GM13976 (cell line): ENCODE results near the gene KLHL29.

ENCODE experiments used
- DNase-seq: peaks from one replicate; pipeline ENCODE4 v3.0.0; 2012; ENCODE audit warnings: low spot score
- in situ Hi-C: fragments of 300-500 bp; cut with MboI; formaldehyde crosslinking; loops from one replicate; pipeline ENCODE4 v1.12.0; 2022; ENCODE audit warnings: low sequenced_read_pairs, mixed read lengths, inconsistent platforms; ENCODE audit not compliant: unreplicated experiment
- TF ChIP-seq, protein P1 (sequence below): IDR thresholded peaks from 2 replicates; pipeline ENCODE4 v1.5.1; 2012; ENCODE audit warnings: borderline replicate concordance, mild to moderate bottlenecking; ENCODE audit not compliant: insufficient read depth; ENCODE audit errors: extremely low read depth, missing control alignments, control extremely low read depth

The KLHL29 gene

DNA sequence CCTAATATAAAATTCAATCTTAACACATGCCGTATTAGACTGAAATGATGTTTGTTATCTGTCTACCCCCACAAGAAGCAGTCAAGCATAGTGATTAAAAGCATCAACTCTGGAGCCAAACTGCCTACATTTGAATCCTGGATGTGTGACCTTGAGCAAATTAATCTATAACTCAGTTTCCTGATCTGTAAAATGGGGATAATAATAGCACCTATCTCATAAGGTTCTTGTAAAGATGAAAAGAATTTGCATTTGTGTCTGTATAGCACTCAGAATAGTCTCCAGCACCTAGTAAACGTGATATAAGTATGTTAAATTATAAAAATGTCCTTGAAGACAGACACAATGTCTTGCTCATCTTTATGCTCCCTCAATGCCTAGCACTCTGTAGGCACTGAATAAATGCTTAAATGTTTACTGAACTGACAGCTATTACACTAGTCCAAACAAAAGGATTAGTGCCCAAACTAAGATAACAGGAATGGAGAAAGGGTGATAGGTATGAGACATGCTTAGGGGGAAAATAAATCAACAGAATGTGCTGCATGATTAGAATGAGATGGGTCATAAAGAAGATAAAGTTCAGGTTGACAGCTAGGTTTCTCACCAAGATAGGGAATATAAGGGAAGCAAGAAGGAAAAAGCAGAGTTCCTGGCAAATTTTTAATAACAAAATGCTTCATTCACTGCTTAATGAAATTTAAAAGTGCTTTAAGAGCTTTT, 361.3 kb downstream of the KLHL29 start:
- no peak for DNase-seq
- in situ Hi-C loops: no loop called here
- TF ChIP-seq, protein P1, sequence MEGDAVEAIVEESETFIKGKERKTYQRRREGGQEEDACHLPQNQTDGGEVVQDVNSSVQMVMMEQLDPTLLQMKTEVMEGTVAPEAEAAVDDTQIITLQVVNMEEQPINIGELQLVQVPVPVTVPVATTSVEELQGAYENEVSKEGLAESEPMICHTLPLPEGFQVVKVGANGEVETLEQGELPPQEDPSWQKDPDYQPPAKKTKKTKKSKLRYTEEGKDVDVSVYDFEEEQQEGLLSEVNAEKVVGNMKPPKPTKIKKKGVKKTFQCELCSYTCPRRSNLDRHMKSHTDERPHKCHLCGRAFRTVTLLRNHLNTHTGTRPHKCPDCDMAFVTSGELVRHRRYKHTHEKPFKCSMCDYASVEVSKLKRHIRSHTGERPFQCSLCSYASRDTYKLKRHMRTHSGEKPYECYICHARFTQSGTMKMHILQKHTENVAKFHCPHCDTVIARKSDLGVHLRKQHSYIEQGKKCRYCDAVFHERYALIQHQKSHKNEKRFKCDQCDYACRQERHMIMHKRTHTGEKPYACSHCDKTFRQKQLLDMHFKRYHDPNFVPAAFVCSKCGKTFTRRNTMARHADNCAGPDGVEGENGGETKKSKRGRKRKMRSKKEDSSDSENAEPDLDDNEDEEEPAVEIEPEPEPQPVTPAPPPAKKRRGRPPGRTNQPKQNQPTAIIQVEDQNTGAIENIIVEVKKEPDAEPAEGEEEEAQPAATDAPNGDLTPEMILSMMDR: no peak

DNA sequence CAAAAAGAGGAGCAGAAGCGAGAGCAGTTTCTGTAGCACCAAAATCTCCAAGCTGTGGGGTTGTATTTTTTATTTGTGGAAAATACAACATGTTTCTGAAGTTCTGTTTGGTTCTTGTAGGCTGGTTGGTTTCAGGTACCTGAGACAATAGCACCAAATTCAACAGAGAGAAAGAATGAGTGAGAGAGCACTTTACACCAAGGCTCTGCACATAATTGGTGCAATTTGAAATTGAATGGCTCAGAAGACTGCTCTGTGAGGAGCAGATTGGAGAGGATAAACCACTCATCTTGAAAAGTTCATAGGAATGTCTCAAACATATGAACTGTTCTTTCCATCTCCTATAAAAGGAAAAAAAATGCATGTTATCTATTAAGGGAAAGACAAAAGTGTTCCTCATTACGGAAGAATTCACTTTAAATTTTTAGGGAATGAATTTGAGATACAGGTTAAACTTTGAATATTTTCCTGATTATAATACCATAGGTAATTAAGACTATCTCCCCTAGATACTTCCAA, 366.8 kb downstream of the KLHL29 start:
- no peak for DNase-seq
- in situ Hi-C loops: no loop called here
- TF ChIP-seq, protein P1: no peak

DNA sequence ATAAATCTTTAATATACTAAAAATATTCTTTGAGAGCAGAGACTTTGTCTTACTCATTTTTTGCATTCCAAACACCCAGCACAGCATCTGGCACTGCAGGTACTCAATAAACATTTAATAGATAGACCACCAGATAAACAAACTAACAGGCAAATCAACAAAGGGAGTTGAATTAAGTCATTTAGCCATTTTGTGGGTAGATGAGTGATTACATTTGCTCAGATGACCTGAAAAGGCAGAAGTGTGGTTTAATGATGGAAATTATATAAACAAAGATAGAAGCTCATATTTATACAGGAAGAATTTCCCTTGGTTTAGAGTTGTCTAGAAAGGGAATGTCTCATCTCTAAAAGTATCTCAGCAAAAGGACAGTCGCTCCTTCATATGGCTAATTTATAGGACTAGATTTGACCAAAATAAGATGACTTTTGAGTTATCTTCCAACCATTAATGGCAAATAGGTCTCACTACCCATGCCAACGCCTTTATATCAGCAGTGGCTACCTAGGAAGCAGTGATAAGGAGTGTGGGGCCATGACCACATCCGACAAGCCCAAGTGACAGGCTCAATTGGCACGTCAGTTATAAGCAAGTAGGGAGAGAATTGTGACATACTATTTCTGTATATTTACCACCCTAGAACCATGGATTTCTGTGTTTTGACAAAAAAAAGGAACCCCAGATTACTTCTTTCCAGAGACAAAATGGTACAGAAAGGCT, 368.5 kb downstream of the KLHL29 start:
- no peak for DNase-seq
- TF ChIP-seq, protein P1: no peak
- in situ Hi-C loops: no loop called here

DNA sequence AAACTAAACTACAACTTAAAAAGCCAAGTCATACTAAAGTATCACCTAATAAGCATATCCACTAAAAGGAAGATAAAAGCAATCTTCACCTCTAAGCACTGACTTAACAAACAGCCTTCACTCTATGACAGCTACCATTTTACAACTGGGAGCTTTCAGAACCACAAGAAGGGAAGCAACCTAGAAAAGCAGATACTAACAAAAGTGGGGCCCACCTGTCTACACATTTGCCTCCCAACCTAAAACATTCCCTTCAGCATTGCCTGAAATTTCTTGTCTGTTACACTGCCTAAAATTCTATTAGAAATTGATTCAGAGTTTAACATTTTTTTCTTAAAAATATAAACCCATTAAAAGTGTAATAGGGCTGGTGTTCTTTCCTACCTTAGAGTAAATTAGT, 370.0 kb downstream of the KLHL29 start:
- TF ChIP-seq, protein P1: no peak
- DNase-seq: no peak
- in situ Hi-C loops: no loop called here

DNA sequence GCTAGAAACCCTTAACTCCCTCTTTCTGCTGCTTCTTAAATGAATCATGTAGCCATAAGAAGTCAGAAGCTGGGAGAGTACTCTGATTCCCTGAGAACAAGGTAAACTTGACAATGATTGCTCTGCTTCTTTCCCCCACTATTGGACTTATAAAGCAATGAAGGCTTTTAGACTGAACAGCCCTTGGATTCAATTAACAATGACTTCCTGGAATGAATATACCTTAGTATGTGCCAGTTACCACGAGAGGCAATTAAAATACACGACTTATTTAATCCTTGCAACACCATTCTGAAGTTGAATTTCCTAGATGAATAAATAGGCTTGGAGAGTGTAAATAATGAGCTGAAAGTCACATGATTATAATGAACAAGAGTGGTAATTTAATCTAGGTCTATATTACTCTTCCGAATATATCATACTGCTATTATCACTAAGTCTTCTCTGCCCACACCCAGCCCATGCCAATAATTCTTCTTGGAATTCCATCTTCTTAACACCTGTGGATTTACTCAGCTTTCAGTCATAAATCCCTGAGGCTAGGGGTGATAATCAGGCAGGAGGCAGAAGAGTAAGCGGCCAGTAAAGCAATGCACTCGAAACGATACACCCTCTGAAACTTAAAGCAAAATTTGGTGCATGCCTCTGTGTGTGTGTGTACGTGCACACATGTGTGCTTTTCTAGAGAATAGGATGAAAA, 371.8 kb downstream of the KLHL29 start:
- in situ Hi-C loops: no loop called here
- DNase-seq: no peak

DNA sequence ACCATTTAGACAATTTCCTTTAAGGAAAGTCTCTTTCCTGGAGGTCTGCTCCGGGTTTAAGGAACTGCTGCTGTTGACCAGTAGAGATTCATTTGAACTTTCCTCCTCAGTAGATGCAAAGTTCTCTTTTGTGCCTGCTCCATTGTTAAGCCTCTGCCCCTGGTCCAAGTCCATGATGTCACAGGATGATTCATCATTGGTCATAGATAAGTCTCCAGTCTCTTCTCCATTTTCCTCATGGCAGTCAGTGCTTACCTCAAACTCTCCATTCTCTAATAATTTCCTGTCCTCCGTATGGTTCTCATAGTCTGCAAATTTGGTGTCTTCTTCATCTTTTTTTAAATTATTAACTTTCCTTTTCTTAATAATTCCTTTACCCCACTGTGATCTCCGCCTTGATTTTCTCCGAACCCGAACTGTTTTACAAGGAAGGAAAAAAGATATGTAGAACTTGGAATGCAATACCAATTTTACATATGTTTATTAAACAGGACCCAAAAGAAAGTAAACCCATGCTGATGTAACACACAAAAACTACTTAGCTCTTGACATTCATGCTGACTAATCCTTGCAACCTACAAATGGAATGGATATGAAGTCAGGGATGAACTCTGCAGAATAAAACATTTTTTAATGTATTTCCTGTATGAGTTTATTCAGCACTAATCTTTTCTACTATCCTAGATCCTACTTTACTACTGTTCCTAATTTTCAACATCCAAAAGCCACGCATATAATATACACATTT, 372.9 kb downstream of the KLHL29 start:
- in situ Hi-C loops: no loop called here
- DNase-seq: no peak
- TF ChIP-seq, protein P1: no peak

More for the DNA sequence above, 371.8 kb downstream of the KLHL29 start:
- TF ChIP-seq, protein P1: no peak
